ENCODE measurements around the gene EFNA4. TPM values are rescaled to one million over a fixed set of nuclear protein-coding genes. Genes with fewer than 3 reads are reported as not detected.

The EFNA4 gene
- total RNA-seq, 1 experiment from 2014 or later, result 45.0 TPM

GRCh38 chr1:155051777-155052398, 11.7 kb upstream of the EFNA4 start:
- peak; percentile 48 for DNase-seq (ENCODE audit: low spot score)

- peak; percentile 72 for DNase-seq (ENCODE audit: low spot score)
Measured at GRCh38 chr1:155052439-155053395, 10.8 kb upstream of the EFNA4 start.

- no peak for DNase-seq (ENCODE audit: low spot score)
Measured at GRCh38 chr1:155053531-155054105, 9.9 kb upstream of the EFNA4 start.

GRCh38 chr1:155057104-155057503, 6.4 kb upstream of the EFNA4 start:
- DNase-seq (ENCODE audit: low spot score), result no peak

- no peak for DNase-seq (ENCODE audit: low spot score)
Measured at GRCh38 chr1:155057788-155058211, 5.7 kb upstream of the EFNA4 start.

- no peak for DNase-seq (ENCODE audit: low spot score)
Measured at GRCh38 chr1:155060736-155061135, 2.8 kb upstream of the EFNA4 start.

- peak; percentile 97 for DNase-seq (ENCODE audit: low spot score)
Measured at GRCh38 chr1:155061381-155062150, 2.0 kb upstream of the EFNA4 start.

- no peak for DNase-seq (ENCODE audit: low spot score)
Measured at GRCh38 chr1:155062151-155062686, 1.3 kb upstream of the EFNA4 start.

GRCh38 chr1:155062702-155063411, 683 bp upstream of the EFNA4 start:
- DNase-seq (ENCODE audit: low spot score), result peak; percentile 84

GRCh38 chr1:155064111-155064831, 731 bp downstream of the EFNA4 start:
- DNase-seq (ENCODE audit: low spot score), result peak; percentile 34

GRCh38 chr1:155064832-155065429, 1.4 kb downstream of the EFNA4 start:
- DNase-seq (ENCODE audit: low spot score), result no peak

- no peak for DNase-seq (ENCODE audit: low spot score)
Measured at GRCh38 chr1:155066777-155067176, 3.2 kb downstream of the EFNA4 start.

GRCh38 chr1:155068599-155068998, 5.1 kb downstream of the EFNA4 start:
- no peak for DNase-seq (ENCODE audit: low spot score)

GRCh38 chr1:155069551-155070157, 6.1 kb downstream of the EFNA4 start:
- DNase-seq (ENCODE audit: low spot score), result peak; percentile 53

- DNase-seq (ENCODE audit: low spot score), result peak; percentile 35
Measured at GRCh38 chr1:155070158-155070621, 6.7 kb downstream of the EFNA4 start.

- DNase-seq (ENCODE audit: low spot score), result peak; percentile 74
Measured at GRCh38 chr1:155070721-155071569, 7.4 kb downstream of the EFNA4 start.

- no peak for DNase-seq (ENCODE audit: low spot score)
Measured at GRCh38 chr1:155071701-155072100, 8.2 kb downstream of the EFNA4 start.

Measured in HT-29 (cell line).